Keratinocyte (primary cell): Measurements from ENCODE around the gene TNFRSF6B.

Experiments used
- EZH2 ChIP-seq: IDR thresholded peaks from one replicate; pipeline ENCODE4 v1.6.1; 2012; ENCODE audit warnings: inconsistent platforms, mild to moderate bottlenecking, low read length, moderate library complexity
- TF ChIP-seq, protein P1 (sequence below), 3 experiments: IDR thresholded peaks in 1 of 3; conservative IDR thresholded peaks in 1 of 3; optimal IDR thresholded peaks in 1 of 3; 2 replicates in 2 of 3; 3 replicates in 1 of 3; pipeline versions ENCODE3 to v1.5.1; 2011; ENCODE audit warnings: low read length in 3 of 3, mild to moderate bottlenecking in 3 of 3, moderate library complexity in 2 of 3, control low read depth in 1 of 3, inconsistent platforms in 1 of 3; ENCODE audit not compliant: insufficient read depth in 2 of 3; ENCODE audit errors: extremely low read depth in 1 of 3

DNA sequence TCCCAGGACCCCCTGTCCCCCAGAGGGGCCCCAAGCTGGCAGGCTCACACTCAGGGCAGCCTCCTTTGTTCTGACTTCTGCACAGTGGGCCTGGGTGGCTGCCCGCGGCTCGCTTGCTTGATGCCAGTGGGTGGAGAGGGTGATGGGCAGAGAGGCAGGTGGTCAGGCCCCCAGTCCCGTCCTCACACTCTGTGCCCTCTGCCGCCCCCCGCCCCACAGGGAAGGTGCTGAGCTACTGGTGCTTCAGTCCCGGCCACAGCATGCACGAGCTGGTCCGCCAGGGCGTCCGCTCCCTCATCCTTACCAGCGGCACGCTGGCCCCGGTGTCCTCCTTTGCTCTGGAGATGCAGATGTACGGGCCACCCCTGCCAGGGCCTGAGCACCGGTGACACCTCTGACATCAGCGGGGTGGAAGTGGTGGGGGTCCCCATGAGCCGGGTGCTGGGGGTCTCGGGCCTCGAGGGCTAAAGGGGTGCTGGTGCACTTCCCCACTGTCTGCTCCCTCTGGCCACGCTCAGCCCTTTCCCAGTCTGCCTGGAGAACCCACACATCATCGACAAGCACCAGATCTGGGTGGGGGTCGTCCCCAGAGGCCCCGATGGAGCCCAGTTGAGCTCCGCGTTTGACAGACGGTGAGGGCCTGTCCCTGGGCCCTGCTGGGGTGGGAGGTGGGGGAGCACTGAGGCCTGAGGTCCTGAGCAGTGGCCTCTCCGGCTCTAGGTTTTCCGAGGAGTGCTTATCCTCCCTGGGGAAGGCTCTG is 8.9 kb upstream of the TNFRSF6B start:
- TF ChIP-seq, protein P1, sequence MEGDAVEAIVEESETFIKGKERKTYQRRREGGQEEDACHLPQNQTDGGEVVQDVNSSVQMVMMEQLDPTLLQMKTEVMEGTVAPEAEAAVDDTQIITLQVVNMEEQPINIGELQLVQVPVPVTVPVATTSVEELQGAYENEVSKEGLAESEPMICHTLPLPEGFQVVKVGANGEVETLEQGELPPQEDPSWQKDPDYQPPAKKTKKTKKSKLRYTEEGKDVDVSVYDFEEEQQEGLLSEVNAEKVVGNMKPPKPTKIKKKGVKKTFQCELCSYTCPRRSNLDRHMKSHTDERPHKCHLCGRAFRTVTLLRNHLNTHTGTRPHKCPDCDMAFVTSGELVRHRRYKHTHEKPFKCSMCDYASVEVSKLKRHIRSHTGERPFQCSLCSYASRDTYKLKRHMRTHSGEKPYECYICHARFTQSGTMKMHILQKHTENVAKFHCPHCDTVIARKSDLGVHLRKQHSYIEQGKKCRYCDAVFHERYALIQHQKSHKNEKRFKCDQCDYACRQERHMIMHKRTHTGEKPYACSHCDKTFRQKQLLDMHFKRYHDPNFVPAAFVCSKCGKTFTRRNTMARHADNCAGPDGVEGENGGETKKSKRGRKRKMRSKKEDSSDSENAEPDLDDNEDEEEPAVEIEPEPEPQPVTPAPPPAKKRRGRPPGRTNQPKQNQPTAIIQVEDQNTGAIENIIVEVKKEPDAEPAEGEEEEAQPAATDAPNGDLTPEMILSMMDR (optimal IDR thresholded peaks at IDR 0.05 in 1 of 3, IDR thresholded peaks at IDR 0.05 in 1 of 3, conservative IDR thresholded peaks at IDR 0.05 in 1 of 3; ENCODE audit: extremely low read depth in 1 of 3, insufficient read depth in 2 of 3, low read length in 3 of 3), result no peak
- no peak for TF ChIP-seq EZH2
